Right cardiac atrium (tissue), 5 donors: ENCODE data around the gene TIE1. TPM values are rescaled to one million over a fixed set of nuclear protein-coding genes. Genes with fewer than 3 reads are reported as not detected.

ENCODE experiments used
- ATAC-seq, 2 donors: fragments of 200-7000 bp; cut with Tn5 transposase; one replicate each; pipeline versions ENCODE4 v1.8.0 to v1.9.1; 2020; ENCODE audit warnings: moderate library complexity in 2 of 2, mild to moderate bottlenecking in 1 of 2
- DNase-seq, 3 donors: peaks; one replicate each; pipeline ENCODE4 v3.0.0-alpha.2; 2020
- H3K27ac ChIP-seq: one replicate; pipeline ENCODE4 v1.5.1; 2013; ENCODE audit warnings: mild to moderate bottlenecking, low read length, control low read depth, moderate library complexity
- H3K27me3 ChIP-seq: one replicate; pipeline ENCODE4 v1.6.1; 2013; ENCODE audit not compliant: control insufficient read depth, insufficient read depth
- H3K4me1 ChIP-seq: one replicate; pipeline ENCODE4 v1.6.1; 2013; ENCODE audit warnings: low read length; ENCODE audit not compliant: control insufficient read depth, insufficient read depth
- H3K4me3 ChIP-seq: one replicate; pipeline ENCODE4 v1.5.1; 2013; ENCODE audit warnings: low read length, control low read depth
- H3K9me3 ChIP-seq: one replicate; pipeline ENCODE4 v1.6.1; 2013; ENCODE audit warnings: low read length; ENCODE audit not compliant: control insufficient read depth
- WGBS: extraction: QIAGEN DNeasy Blood & Tissue Kit; methylation state at CpG from one replicate; pipeline ENCODE4 v1.1.7; 2013; 5-methylcytosine and 5-hydroxymethylcytosine counted together
- intact Hi-C, 4 donors: fragments of 100-400 bp; cut with DNase I; formaldehyde crosslinking; loops; one replicate each; pipeline versions ENCODE4 v1.11.0 to v1.14.0; 2022 to 2023
- polyA plus RNA-seq: library from polyadenylated mRNA; stranded (reverse); fragments of 200-250 nt; gene quantifications from one replicate; pipeline ENCODE4 v1.2.3, GENCODE V29; 2013
- total RNA-seq, 4 donors: library from RNA; stranded (reverse); fragmentation: NEBNext Ultra II Directional; extraction: Animal tissue kit (Norgen Biotek cat#: 25700); gene quantifications; one replicate each; pipeline ENCODE4 v1.2.1, GENCODE V29; 2021
- donor health status: healthy with polysubstance abuse.
- donor health status: DM: no; HTN: yes; CAD: no.
- donor health status: DM: no; HTN: no; CAD: no.
- donor health status: DM: no; HTN: yes; CAD: no; lungs with severe emphysema.
- donor health status: DM: yes; HTN: yes; CAD: no.

The TIE1 gene
- total and polyA plus RNA-seq, 5 donors = 21.7 to 49.4 (median 40.1) TPM

- H3K27me3 ChIP-seq = no peaks in the 10 kb centered on the region
- DNase-seq = peak in 1 of 3 donors; percentile 64
- H3K9me3 ChIP-seq = no peaks in the 10 kb centered on the region
- no peak for ATAC-seq
- H3K4me3 ChIP-seq = no peak overlapping the region
- H3K4me1 ChIP-seq = peaks cover 19% of the 10 kb centered on the region
- intact Hi-C loops = no loop called here
- 85% methylated on average over 17 of the region's 17 CpGs for WGBS
- no peak overlapping the region for H3K27ac ChIP-seq
These were observed 6.1 kb downstream of the TIE1 start for GRCh38 chr1:43306688-43307457.

- WGBS = 91% methylated on average over 9 of the region's 9 CpGs
- H3K9me3 ChIP-seq = no peaks in the 10 kb centered on the region
- DNase-seq (no peak), ATAC-seq (no peak)
- peaks cover 17% of the 10 kb centered on the region for H3K4me1 ChIP-seq
- no peak overlapping the region for H3K27ac ChIP-seq
- intact Hi-C loops = no loop called here
- no peaks in the 10 kb centered on the region for H3K27me3 ChIP-seq
- H3K4me3 ChIP-seq = no peak overlapping the region
These were observed 6.8 kb downstream of the TIE1 start for GRCh38 chr1:43307458-43308158.

DNA sequence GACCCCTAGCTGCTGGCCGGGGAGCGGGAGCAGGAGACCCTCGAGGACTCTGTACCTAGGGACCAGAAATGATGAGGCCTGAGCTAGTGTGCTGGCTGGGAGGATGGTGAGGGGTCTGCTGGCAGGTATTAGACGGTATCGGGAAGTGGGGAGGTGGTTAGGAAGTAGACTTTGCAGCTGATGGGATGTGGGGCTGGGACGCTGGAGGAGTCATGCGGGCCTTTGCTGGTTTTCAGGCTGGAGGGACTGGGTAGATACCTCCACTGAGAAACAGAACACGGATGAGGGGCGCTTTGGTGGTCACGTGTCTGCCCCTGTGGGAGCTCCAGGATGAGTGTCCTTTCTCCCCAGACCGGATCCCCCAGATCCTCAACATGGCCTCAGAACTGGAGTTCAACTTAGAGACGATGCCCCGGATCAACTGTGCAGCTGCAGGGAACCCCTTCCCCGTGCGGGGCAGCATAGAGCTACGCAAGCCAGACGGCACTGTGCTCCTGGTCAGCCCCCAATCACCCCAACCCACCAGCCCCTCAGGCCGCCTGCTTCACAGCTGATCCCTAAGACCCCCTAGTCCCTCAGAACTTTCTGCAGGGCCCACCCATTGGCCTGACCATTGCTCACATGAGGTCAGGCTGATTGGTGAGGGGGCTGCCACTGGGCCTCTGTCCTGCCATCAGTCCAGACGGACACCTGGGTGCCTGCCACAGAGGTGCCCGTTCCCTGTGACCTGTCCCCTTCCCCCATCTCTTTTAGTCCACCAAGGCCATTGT, 8.0 kb downstream of the TIE1 start:
- ATAC-seq (no peak), DNase-seq (peak in 1 of 3 donors; percentile 26)
- Histone ChIP-seq H3K4me3 (no peak overlapping the region), H3K4me1 (peaks cover 8% of the 10 kb centered on the region), H3K27ac (no peak overlapping the region), H3K9me3 (no peaks in the 10 kb centered on the region), H3K27me3 (no peaks in the 10 kb centered on the region)
- 93% methylated on average over 20 of the region's 20 CpGs for WGBS
- intact Hi-C loops = no loop called here

DNA sequence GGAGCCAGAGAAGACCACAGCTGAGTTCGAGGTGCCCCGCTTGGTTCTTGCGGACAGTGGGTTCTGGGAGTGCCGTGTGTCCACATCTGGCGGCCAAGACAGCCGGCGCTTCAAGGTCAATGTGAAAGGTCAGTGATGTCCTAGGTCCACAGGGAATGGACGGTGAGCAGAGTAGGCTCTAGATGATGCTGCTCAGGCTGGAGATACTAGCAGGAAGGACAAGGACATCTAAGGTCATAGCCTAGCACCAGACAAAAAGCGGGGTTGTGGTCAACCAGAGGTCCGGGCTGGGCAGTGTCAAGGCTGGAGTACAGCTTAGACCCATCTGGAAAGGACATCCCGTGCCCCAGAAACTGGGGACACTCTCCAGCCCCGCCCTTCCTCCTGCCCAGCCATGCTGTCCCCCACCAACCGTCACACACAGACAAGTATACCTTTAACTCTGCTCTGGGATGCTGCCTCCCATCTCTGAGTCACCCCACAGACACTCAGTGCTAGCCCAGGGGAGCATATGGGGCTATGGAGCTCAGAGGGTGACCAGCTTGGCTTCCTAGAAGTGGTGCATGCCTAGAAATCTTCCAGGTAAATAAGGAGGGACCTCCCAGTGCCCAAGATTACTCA, 8.7 kb downstream of the TIE1 start:
- intact Hi-C loops = no loop called here
- ATAC-seq (no peak), DNase-seq (peak in 1 of 3 donors; percentile 36)
- Histone ChIP-seq H3K9me3 (no peaks in the 10 kb centered on the region), H3K27ac (no peak overlapping the region), H3K4me3 (no peak overlapping the region), H3K27me3 (no peaks in the 10 kb centered on the region), H3K4me1 (peaks cover under 1% of the 10 kb centered on the region)
- WGBS = 86% methylated on average over 13 of the region's 13 CpGs

DNA sequence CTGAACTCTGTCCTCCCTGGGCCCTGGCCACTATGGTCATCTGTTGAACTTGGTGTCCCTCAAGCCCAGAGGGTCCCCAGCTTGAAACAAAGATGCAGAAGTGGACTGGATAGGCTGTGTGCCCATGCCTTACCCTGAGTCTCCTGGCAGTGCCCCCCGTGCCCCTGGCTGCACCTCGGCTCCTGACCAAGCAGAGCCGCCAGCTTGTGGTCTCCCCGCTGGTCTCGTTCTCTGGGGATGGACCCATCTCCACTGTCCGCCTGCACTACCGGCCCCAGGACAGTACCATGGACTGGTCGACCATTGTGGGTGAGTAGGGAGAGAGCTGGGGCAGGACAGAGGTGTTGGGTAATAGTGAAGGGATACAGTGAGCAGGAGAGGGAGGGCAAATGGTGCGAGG, 10.7 kb downstream of the TIE1 start:
- Histone ChIP-seq H3K4me1 (no peaks in the 10 kb centered on the region), H3K9me3 (no peaks in the 10 kb centered on the region), H3K27ac (no peak overlapping the region), H3K27me3 (no peaks in the 10 kb centered on the region), H3K4me3 (no peak overlapping the region)
- DNase-seq (peak in 1 of 3 donors; percentile 35), ATAC-seq (no peak)
- intact Hi-C loops = no loop called here
- WGBS = 94% methylated on average over 9 of the region's 9 CpGs

DNA sequence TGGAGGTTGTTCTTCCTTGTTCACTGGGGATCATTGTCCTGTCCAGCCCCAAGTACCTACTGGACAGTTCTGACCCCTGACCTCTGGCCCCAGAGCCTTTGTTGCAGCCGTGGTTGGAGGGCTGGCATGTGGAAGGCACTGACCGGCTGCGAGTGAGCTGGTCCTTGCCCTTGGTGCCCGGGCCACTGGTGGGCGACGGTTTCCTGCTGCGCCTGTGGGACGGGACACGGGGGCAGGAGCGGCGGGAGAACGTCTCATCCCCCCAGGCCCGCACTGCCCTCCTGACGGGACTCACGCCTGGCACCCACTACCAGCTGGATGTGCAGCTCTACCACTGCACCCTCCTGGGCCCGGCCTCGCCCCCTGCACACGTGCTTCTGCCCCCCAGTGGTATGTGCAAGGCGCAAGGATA, 11.4 kb downstream of the TIE1 start:
- no peak for DNase-seq
- intact Hi-C loops = no loop called here
- WGBS = 91% methylated on average over 19 of the region's 19 CpGs
- H3K9me3 ChIP-seq = no peaks in the 10 kb centered on the region
- no peaks in the 10 kb centered on the region for H3K4me1 ChIP-seq
- no peak overlapping the region for H3K27ac ChIP-seq
- H3K4me3 ChIP-seq = no peak overlapping the region
- ATAC-seq = no peak
- H3K27me3 ChIP-seq = no peaks in the 10 kb centered on the region

DNA sequence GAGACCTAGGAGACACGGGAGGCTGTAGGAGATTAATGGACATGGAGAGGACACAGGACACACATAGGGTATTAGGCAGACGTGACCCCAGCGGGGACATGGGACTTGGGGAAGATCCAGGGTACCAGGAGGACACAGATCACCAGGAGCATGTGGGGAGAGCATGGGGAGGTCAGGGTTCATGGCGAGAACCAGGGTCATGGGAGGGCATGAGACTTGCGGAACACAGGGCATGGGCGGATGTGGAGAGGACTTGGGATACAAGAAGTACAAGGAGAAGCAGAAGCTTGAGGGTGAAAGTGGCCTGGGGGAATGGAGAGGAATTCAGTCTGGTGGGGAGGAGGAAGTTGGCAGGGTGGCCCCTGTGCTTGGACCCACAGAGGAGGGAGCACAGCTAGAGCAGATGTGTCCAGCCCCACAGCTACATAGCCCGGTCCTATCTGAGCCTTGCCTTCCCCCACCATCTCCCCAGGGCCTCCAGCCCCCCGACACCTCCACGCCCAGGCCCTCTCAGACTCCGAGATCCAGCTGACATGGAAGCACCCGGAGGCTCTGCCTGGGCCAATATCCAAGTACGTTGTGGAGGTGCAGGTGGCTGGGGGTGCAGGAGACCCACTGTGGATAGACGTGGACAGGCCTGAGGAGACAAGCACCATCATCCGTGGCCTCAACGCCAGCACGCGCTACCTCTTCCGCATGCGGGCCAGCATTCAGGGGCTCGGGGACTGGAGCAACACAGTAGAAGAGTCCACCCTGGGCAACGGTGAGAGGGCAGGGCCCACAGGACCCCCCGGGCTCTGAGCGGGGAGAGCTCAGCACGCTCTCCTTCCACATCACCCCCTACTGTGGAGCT, 12.1 kb downstream of the TIE1 start:
- Histone ChIP-seq H3K4me3 (no peak overlapping the region), H3K27ac (no peak overlapping the region), H3K9me3 (no peaks in the 10 kb centered on the region), H3K27me3 (no peaks in the 10 kb centered on the region), H3K4me1 (no peaks in the 10 kb centered on the region)
- DNase-seq = no peak
- intact Hi-C loops = no loop called here
- ATAC-seq = no peak
- 92% methylated on average over 24 of the region's 24 CpGs for WGBS

GRCh38 chr1:43313771-43314170, 13.0 kb downstream of the TIE1 start:
- 95% methylated on average over 10 of the region's 10 CpGs for WGBS
- H3K4me1 ChIP-seq = peaks cover 3% of the 10 kb centered on the region
- no peak overlapping the region for H3K27ac ChIP-seq
- intact Hi-C loops = no loop called here
- DNase-seq (no peak), ATAC-seq (no peak)
- H3K4me3 ChIP-seq = no peak overlapping the region
- H3K27me3 ChIP-seq = no peaks in the 10 kb centered on the region
- no peaks in the 10 kb centered on the region for H3K9me3 ChIP-seq

GRCh38 chr1:43314233-43314632, 13.5 kb downstream of the TIE1 start:
- Histone ChIP-seq H3K27me3 (no peaks in the 10 kb centered on the region), H3K27ac (no peak overlapping the region), H3K4me3 (no peak overlapping the region), H3K9me3 (no peaks in the 10 kb centered on the region), H3K4me1 (peaks cover 3% of the 10 kb centered on the region)
- no peak for ATAC-seq
- intact Hi-C loops = no loop called here
- DNase-seq = no peak
- WGBS = 94% methylated on average over 5 of the region's 5 CpGs

- Histone ChIP-seq H3K27ac (no peak overlapping the region), H3K4me1 (peaks cover 3% of the 10 kb centered on the region), H3K27me3 (no peaks in the 10 kb centered on the region), H3K4me3 (no peak overlapping the region), H3K9me3 (no peaks in the 10 kb centered on the region)
- intact Hi-C loops = no loop called here
- DNase-seq (no peak), ATAC-seq (no peak)
- WGBS = 88% methylated on average over 3 of the region's 3 CpGs
These were observed 14.7 kb downstream of the TIE1 start for GRCh38 chr1:43315481-43315880.
